HG02610 (cell line): ENCODE measurements around the gene NFKBIZ.
"Not testable (repeated sequence)": the region's sequence is repeated elsewhere in the genome, so short reads cannot be mapped to it uniquely, and the experiment has no call there.

Source experiments
- ATAC-seq: cut with Tn5 transposase; IDR thresholded peaks from one replicate; pipeline ENCODE4 v1.9.1; 2021; ENCODE audit warnings: mild to moderate bottlenecking, moderate library complexity; ENCODE audit not compliant: unreplicated experiment

Gene NFKBIZ

DNA sequence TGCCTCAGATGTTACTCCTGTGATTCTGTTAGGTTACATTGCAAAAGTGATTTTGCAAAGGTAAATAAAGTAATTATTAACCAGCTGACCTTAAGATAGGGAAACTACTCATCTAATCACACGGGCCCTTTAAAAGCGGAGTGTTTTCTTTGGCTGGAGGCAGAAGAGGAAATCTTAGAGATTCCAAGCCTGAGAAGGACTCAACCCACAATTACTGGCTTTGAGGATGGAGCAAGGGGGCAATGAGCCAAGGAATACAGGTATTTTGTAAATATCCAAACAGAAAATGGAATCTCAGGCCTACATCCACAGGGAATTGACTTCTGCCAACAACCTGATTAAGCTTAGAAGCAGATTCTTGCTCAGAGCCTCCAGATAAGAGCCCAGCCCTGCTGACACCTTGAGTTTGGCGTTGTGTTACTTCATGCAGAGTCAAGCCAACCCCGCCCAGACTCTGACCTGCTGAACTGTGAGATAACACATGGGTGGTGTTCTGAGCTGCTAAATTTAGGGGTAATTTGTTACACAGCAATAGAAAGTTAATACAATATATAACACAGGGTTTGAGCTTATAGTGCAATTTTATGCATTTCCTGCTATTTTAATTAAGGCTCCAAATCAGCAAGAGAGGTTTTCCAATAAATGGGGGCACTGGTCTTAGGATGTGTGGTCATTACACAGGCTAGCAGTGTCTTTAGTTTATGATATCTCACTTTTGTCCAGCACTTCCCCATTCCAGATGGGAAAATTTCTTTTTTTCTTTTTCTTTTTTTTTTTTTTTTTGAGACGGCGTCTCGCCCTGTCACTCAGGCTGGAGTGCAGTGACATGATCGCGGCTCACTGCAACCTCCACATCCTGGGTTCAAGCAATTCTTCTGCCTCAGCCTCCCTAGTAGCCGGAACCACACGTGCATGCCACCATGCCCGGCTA is 19.5 kb downstream of the NFKBIZ start:
- ATAC-seq, result no peak

DNA sequence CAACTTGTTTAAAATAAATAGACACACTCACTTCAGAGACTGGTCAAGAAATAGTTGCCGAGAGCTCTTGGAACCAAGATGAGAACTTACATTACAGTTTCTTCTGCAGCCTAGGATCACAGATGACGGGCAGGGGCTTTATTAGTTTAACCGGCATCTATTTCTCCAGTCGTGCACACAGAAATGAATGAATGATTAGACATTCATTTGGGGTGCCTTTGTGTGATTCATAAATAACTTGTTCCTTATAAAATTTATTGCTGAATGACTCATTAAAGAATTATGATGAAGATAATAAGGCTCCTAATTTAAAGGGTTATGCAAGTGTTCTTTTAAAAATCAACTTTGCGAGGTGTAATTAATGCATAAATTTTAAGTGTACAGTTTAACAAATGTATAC is 20.8 kb downstream of the NFKBIZ start:
- no peak for ATAC-seq

DNA sequence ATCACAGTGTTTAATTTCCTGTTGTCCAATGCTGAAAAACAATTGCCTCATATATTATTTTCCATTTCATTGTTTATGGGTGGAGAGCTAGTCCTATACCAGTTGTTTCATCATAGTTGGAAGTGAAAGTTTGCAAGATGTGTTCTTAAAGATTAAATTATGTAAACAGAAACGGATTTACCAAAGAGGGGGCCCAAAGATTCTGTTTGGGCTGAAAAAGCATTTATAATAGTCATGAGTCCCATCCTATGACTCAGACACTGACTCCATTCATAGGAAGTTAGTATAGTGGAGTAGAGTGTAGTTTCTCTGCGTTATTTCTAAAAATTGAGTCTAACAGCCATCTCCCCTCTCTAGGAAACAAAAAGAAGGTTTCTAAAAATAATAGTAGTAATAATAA is 24.3 kb downstream of the NFKBIZ start:
- ATAC-seq, result no peak

DNA sequence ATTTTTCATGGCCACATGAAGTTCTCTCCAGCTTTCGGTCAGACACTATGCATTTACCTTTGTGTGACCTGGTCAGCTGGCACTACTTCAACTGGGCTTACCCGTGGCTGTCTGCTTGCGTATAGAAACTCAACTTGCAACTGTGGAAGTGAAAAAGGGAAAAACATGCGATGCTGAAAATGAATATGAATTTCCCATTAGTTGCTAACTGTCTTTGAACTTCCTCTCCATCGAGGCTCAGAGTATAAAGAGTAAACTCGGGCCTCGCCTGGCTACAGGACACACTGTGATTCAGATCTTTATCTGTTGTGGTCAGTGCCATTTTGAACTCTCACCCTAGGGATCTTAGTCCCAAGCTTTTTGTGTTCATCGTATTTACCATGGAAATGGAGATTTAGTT is 26.8 kb downstream of the NFKBIZ start:
- peak; percentile 69 for ATAC-seq

DNA sequence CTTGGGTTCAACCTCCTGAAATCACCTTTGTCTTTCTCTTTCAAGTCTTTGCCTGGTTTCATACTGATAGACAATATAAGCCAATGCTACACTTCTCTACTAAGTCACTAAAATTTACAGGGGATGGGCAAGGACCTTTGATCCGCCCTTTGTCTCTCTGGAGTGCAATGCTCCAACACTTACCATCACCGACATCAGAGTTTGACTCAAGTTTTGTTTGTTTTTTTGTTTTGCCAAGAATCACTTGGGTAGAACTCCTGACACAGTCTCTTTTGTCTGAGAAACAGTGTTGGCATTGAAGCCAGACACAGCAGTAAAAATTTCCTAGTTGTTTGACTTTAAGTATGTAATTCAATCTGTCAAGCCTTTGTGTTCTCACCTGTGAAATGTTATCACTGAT is 29.3 kb downstream of the NFKBIZ start:
- no peak for ATAC-seq

DNA sequence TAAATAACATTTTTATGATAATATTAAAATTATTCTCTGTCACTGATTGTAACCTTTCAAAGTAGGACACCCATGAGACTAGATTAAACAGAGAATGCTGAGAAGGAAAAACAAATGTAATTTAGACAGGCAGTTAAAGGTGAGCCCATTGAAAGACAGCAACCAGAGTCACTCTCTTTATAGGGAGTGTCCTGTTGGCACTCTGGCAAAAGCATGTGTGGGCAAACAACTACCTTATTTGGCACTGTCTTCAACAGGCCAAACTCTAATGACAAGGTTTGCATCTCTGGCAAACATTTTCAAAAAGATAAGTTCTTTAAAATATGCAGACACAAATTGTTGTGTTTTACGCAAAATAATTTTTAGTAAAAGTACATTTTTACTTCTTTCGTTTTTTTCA is 29.8 kb downstream of the NFKBIZ start:
- no peak for ATAC-seq

DNA sequence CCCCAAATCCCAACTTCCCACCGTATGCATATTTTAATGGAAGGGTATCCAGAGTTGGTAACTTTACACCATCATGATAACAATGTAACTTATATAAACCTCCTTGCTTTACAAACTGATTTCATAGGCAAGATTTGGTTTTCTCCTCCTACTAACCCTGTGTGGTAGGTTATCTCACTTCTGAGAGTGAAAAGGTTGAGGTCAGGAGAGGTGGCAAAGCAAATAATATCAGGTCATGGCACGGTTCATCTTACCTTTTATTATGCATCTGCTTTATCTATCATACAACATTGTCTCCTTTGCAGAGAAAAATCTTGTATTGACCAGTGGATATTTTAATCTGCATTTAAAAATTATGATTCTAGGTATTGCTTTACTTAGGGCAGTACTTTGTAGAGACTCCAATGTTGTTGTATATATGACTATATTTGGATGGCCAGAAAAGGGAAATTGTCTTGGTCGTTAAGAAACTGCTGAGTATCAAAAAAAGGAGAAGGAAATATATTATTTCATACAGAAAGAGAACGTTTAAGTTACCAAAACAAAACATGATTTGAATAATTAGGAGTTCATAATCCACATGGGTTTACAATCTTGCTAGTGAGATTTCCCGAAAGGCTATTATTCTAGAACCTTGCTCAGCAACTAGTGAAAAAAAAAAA is 30.4 kb downstream of the NFKBIZ start:
- no peak for ATAC-seq

DNA sequence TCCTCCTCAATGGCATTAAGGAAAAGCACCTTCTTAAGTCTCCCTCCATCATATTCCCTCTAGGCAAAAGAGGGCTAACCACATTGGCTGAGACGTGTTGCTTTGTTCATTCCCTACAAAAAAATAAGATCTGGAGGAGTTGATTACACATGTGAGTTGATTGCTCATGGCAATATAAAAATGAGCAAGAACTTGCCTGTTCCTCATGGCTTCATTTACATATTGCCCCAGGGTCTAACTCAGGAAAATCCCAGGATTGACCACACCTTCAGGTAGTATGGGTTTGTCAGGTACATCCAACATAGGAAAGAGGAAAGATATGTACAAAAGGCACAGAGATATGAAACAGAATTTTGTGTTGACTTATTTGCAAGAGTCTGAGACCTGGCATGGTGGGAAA is 35.5 kb downstream of the NFKBIZ start:
- ATAC-seq, result no peak

DNA sequence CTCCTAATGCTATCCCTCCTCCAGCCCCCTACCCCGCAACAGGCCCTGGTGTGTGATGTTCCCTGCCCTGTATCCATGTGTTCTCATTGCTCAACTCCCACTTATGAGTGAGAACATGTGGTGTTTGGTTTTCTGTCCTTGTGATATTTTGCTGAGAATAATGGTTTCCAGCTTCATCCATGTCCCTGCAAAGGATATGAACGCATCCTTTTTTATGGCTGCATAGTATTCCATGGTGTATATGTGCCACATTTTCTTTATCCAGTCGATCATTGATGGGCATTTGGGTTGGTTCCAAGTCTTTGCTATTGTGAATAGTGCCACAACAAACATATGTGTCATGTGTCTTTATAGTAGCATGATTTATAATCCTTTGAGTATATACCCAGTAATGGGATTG is 36.3 kb downstream of the NFKBIZ start:
- not testable (repeated sequence) for ATAC-seq

DNA sequence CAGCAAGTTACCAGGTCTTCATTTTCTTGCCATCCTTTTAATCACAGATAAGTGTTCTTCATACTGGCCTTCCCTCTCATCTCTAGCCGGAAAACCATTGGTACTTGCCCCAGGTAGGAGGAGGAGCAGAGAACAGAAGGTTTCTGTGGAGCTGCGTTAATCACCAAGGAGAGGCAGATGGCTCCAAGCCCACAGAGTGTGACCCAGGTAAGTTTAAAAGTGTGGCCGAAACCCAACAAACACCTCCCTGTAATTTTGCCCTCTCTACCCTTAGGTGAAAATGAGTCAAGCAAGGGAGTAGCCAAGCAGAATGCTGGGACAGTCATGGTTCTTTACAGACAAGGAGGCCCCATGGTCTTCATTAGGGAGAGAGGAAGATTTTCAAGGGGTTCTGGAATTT is 37.3 kb downstream of the NFKBIZ start:
- no peak for ATAC-seq

DNA sequence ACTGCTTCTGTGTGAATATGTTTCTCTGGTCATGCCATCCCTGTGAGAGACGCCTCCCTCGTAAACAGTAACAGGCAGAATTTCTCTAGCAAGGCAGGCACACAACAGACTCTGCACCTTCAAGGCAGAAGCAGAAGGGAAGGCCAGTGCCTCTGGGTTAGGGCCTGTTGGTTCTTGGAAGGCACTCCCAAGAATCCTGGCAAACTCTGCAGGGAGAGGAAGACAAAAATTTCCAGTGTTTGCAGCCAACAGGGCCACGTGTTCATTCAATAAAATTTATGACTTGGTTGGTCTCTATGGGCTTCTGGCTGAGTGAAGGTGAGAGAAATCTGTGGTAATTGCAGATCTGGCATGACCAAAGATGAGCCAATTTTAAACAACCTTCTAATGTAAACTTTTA is 39.3 kb downstream of the NFKBIZ start:
- ATAC-seq, result no peak

DNA sequence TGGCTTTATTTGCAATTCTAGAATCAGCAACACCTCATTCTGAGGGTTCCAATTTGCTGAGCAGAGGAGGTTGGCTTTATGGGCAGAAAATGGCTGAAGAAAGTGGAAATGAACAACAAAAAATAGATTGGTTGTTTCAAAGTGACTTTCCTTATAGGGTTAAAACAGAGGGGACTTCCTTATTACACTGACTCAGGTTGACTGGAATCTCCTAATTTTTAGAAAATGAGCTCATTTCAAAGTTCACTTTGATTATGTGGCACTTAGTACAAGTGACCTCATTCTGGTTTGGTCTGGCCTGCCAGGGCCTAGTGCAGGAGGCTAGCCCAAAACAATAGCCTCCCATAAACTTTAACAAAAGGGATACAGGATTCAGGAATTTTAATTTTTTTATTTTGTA is 41.4 kb downstream of the NFKBIZ start:
- peak; percentile 87 for ATAC-seq

DNA sequence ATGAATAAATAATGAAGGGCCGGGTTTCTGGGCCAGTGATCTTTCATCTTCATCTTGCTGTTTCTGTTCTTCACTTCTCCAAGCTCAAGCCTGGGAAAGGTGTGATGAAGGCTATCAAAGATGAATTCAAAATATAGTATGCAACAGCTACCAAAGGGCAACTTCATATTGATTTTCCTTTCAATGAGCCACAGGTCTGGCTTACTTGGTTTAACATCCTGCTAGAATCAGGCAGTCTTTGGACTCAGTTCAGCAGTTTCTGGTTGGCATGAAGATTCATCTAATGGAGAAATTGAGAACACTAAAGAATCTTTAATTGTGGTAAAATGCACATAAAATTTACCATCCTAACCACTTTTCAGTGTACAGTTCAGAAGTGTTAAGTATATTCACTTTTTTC is 43.3 kb downstream of the NFKBIZ start:
- no peak for ATAC-seq

DNA sequence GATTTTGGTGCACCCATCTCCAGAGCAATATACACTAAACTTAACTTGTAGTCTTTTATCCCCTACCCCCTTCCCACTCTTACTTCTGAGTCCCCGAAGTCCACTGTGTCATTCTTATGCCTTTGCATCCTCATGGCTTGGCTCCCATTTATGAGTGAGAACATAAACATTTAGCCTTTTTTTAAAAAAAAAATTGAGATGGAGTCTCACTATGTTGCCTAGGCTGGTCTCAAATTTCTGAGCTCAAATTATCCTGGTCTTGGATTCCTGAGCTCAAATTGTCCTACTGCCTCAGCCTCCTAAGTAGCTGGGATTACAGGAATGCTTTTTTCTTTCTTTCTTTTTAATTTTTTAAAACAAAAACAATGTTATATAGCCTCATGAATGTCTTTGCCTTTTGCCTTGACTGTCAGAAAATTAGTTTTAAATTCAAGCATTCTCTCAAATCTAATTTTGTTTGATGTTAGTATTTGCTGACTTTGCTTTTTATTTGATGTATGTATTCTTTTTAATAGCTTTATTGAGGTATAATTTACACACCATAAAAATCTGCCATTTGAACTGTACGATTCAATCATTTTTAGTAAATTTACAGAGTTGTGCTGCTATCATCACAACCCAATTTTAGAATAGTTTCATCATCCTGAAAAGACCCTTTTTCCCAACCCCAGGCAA is 46.9 kb downstream of the NFKBIZ start:
- no peak for ATAC-seq

DNA sequence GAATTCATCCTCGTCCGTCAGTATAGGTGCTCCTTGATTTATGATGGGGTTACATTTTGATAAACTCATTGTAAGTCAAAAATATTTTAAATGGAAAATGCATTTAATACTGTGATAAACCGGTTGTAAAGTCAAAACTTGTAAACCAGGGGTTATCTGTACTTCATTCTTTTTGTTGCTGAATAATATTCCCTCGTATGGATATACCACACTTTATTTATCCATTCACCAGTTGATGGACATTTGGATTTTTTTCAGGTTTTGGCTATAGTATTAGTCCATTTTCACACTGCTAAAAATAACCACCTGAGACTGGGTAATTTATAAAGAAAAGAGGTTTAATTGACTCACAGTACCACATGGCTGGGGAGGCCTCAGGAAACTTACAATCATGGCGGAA is 47.7 kb downstream of the NFKBIZ start:
- no peak for ATAC-seq

DNA sequence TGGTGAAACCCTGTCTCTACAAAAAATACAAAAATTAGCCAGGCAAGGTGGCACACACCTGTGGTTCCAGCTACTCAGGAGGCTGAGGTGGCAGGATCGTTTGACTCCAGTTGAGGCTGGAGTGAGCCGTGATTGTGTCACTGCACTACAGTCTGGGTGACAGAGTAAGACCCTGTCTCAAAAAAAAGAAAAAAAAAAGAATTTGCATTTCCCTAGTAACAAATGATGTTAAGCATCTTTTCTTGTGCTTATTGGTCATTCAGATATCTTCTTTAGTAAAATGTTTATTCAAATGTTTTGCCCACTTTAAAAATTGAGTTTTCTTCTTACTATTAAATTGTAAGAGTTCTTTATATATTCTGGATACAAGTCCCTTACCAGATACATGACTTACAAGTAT is 48.7 kb downstream of the NFKBIZ start:
- ATAC-seq, result no peak

DNA sequence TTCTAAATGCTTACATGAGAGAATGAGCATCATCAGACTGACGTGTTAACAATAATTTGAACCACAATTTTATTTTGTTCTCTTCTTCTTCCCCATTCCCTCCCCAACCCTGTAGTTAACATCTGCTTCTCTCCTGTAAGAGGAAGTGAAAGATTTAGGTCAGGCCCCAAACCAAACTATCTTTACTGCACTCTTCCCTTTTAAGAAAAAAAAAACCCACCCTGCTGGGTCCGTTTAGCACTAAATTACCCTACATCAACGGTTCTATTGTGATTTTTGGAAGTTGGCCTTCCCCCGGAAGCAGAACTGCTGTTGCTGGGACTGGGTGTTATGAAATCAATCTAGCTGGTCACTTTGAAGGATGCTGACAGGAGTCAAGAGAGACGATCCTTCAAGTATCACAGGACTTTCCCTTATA is 49.4 kb downstream of the NFKBIZ start:
- ATAC-seq, result peak; percentile 77

DNA sequence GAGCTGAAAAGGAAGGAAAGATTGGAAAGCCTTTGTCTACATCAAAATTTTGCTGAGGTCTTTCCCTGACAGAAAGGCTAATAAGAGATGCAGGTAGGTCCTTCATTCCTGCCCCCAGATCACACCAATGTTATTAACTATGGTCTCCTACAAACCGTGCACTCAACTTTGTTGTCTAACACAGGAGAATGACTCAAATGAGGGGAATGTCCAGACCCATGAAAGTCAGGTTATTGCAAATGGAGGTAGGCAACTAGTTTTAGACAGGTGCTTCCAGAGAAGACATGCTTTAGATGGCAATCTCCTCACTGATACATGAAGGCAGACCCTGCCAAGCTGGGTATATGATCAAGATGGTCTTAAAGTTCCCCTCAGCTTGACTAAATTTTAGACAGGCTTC is 51.0 kb downstream of the NFKBIZ start:
- ATAC-seq, result no peak

DNA sequence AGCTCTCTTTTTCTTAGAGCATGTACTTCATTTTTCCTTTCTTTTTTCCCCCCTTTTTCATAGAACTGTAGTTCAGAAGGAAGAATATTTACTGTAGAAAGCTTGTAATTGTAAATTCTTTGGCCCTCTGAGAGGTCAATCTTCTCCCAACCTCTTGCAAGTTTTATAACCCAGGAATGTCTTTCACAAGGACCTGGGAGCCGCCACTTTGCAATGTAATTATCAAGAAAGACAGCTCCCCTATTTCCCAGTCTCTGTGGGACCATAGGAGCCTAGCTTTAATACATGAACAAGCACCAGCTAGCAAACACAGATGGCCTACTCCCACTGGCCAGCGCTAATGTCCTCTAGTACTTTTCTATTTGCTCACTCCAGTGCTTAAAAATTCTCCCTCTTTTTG is 51.4 kb downstream of the NFKBIZ start:
- ATAC-seq, result no peak

DNA sequence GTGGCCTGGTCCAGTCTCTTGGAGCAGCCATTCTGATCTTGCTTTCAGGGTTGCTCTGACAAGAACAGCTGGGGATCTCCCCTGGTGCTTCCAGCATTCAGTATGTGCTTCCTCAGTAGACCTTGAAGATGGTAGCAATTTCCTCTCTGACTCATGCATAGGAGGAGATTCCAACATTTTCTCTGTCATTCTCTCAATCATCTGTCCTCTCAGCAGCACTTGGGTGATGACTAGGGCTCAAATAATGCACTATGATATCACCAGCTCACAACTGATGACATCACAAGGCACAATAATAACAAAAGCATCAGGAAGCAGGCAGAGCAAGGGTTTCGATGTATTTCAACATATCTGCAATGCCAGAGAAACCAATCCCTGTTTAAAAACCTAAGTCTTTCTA is 52.7 kb downstream of the NFKBIZ start:
- peak; percentile 69 for ATAC-seq

DNA sequence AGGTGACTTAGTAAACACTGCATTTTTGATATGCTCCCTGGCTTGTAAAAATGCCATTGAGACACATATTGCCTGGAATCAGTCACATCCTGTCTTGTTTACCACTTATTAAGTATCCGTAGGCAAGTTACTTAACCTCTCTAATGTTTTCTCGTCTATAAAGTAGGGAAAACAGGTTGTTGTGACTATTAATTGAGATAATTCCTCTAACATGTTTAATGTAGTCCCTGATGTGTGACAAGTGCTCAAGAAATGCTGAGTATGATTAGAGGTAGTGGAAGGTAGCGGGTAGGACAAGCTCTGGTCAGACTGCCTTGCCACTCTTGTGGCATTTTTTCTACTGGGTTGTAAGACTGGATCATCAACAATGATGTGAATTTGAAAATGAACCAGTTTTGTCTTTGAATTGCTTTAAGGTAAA is 54.1 kb downstream of the NFKBIZ start:
- no peak for ATAC-seq

DNA sequence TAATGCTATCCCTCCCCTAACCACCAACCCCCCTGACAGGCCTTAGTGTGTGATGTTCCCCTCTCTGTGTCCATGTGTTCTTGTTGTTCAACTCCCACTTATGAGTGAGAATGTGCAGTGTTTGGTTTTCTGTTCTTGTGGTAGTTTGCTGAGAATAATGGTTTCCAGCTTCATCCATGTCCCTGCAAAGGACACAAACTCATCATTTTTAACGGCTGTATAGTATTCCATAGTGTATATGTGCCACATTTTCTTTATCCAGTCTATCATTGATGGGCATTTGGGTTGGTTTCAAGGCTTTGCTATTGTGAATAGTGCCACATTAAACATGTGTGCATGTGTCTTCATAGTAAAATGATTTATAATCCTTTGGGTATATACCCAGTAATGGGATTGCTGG is 56.3 kb downstream of the NFKBIZ start:
- ATAC-seq, result not testable (repeated sequence)
